Lower leg skin (tissue), 3 donors: Measurements from ENCODE around the gene FAM162A.

Experiments used
- CTCF ChIP-seq, 3 donors: fragments of 450-650 bp; IDR thresholded peaks; one replicate each; pipeline ENCODE4 v1.5.1; 2016; ENCODE audit warnings: antibody characterized with exemption in 3 of 3, mild to moderate bottlenecking in 3 of 3, moderate library complexity in 2 of 3
- POLR2A ChIP-seq, 2 donors: fragments of 450-650 bp; IDR thresholded peaks; one replicate each; pipeline ENCODE4 v1.6.1; 2016 to 2017; ENCODE audit warnings: antibody characterized with exemption in 2 of 2, mild to moderate bottlenecking in 1 of 2, moderate library complexity in 1 of 2

GRCh38 chr3:122382888-122383666 is 905 bp upstream of the FAM162A start, which contains the start of gene MIX23:
- TF ChIP-seq POLR2A (IDR thresholded peaks at IDR 0.05) (no peak), CTCF (IDR thresholded peaks at IDR 0.05) (no peak)
